ENCODE results near the gene ONECUT3. TPM values are rescaled to one million over a fixed set of nuclear protein-coding genes. Genes with fewer than 3 reads are reported as not detected.

The ONECUT3 gene
- total and polyA plus RNA-seq, 10 of the 15 experiments (the other 5 are each of a cell fraction or from before 2014, with no cell fraction given) = not detected

- BruUV-seq (replicated peaks) = no TSS peak
- RAD21 ChIA-PET (ENCODE audit: unreplicated experiment) = no interaction called here
- WGBS (ENCODE audit: insufficient coverage, insufficient replicate concordance, low lambda C conversion rate, missing lambda C conversion rate) = 15% methylated on average over 20 of the region's 50 CpGs
- DNase-seq (ENCODE audit: low read depth, low spot score) (no peak), ATAC-seq (no peak), FAIRE-seq (no peak)
- H3K79me2 ChIP-seq (ENCODE audit: control insufficient read depth, insufficient read depth, low read length) = no peaks in the 10 kb centered on the region
- SMC1A ChIA-PET (ENCODE audit: uncharacterized antibody, unreplicated experiment) = no interaction called here
- no peaks in the 10 kb centered on the region for H3K4me1 ChIP-seq (ENCODE audit: control insufficient read depth, insufficient read depth, low read length)
- H3K9me3 ChIP-seq (replicated peaks; ENCODE audit: control insufficient read depth, insufficient read depth, low read length) = no peaks in the 10 kb centered on the region
- no peaks in the 10 kb centered on the region for H3K36me3 ChIP-seq (ENCODE audit: control insufficient read depth in 2 of 2, insufficient read depth in 2 of 2, low read length in 1 of 2)
- POLR2A ChIA-PET = no interaction called here
- H2AFZ ChIP-seq (ENCODE audit: control insufficient read depth, low read depth, low read length) = no peak overlapping the region
- no peak overlapping the region for H3K4me2 ChIP-seq (ENCODE audit: control insufficient read depth, insufficient read depth)
- H3K4me3 ChIP-seq = no peak overlapping the region
- CTCF ChIA-PET = no interaction called here
- no peaks in the 10 kb centered on the region; a peak in 2 of 4 replicates for H3K27me3 ChIP-seq (replicated peaks in 1 of 2; ENCODE audit: control insufficient read depth in 2 of 2, insufficient read depth in 2 of 2, low read length in 1 of 2)
- no peaks in the 10 kb centered on the region for H4K20me1 ChIP-seq (ENCODE audit: control insufficient read depth, insufficient read depth)
- in situ Hi-C loops (cut with MboI) (no loop called here), intact Hi-C loops (cut with micrococcal nuclease; ENCODE audit: unreplicated experiment) (no loop called here)
- H3K9ac ChIP-seq (ENCODE audit: control insufficient read depth, insufficient read depth, low read length) = no peak overlapping the region
- no peak overlapping the region for H3K27ac ChIP-seq (ENCODE audit: control insufficient read depth, insufficient read depth)
- no peak for TF ChIP-seq IKZF2 (IDR thresholded peaks at IDR 0.05)
These were observed 34.6 kb upstream of the ONECUT3 start for GRCh38 chr19:1718420-1719291.

DNA sequence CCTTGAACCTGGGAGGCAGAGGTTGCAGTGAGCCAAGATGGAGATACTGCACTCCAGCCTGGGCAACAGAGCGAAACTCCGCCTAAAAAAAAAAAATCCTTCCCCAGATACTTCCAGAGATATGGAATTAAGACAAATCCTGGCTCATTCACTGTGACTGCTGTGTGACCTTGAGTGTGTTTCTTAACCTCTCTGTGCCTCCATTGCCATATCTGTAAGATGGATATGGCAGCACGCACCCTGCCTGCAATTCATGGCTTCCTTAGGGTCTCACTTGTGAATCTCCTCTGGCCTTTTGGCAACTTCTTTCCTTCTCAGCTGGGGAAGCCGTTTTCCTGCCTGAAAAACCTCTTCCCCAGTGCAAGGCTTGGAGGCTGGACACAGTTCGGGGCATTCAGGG lies 33.8 kb upstream of the ONECUT3 start:
- no peaks in the 10 kb centered on the region; a peak in 2 of 4 replicates for H3K27me3 ChIP-seq (replicated peaks in 1 of 2; ENCODE audit: control insufficient read depth in 2 of 2, insufficient read depth in 2 of 2, low read length in 1 of 2)
- BruUV-seq (replicated peaks) = no TSS peak
- CTCF ChIA-PET = no interaction called here
- TF ChIP-seq, protein P1, sequence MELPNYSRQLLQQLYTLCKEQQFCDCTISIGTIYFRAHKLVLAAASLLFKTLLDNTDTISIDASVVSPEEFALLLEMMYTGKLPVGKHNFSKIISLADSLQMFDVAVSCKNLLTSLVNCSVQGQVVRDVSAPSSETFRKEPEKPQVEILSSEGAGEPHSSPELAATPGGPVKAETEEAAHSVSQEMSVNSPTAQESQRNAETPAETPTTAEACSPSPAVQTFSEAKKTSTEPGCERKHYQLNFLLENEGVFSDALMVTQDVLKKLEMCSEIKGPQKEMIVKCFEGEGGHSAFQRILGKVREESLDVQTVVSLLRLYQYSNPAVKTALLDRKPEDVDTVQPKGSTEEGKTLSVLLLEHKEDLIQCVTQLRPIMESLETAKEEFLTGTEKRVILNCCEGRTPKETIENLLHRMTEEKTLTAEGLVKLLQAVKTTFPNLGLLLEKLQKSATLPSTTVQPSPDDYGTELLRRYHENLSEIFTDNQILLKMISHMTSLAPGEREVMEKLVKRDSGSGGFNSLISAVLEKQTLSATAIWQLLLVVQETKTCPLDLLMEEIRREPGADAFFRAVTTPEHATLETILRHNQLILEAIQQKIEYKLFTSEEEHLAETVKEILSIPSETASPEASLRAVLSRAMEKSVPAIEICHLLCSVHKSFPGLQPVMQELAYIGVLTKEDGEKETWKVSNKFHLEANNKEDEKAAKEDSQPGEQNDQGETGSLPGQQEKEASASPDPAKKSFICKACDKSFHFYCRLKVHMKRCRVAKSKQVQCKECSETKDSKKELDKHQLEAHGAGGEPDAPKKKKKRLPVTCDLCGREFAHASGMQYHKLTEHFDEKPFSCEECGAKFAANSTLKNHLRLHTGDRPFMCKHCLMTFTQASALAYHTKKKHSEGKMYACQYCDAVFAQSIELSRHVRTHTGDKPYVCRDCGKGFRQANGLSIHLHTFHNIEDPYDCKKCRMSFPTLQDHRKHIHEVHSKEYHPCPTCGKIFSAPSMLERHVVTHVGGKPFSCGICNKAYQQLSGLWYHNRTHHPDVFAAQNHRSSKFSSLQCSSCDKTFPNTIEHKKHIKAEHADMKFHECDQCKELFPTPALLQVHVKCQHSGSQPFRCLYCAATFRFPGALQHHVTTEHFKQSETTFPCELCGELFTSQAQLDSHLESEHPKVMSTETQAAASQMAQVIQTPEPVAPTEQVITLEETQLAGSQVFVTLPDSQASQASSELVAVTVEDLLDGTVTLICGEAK (IDR thresholded peaks at IDR 0.05; ENCODE audit: borderline replicate concordance) = no peak
- no peak for TF ChIP-seq KDM1A (IDR thresholded peaks at IDR 0.05; ENCODE audit: borderline replicate concordance)
- TF ChIP-seq SMC3 (IDR thresholded peaks at IDR 0.05; ENCODE audit: borderline replicate concordance, low read length) = no peak
- TF ChIP-seq, protein P2, sequence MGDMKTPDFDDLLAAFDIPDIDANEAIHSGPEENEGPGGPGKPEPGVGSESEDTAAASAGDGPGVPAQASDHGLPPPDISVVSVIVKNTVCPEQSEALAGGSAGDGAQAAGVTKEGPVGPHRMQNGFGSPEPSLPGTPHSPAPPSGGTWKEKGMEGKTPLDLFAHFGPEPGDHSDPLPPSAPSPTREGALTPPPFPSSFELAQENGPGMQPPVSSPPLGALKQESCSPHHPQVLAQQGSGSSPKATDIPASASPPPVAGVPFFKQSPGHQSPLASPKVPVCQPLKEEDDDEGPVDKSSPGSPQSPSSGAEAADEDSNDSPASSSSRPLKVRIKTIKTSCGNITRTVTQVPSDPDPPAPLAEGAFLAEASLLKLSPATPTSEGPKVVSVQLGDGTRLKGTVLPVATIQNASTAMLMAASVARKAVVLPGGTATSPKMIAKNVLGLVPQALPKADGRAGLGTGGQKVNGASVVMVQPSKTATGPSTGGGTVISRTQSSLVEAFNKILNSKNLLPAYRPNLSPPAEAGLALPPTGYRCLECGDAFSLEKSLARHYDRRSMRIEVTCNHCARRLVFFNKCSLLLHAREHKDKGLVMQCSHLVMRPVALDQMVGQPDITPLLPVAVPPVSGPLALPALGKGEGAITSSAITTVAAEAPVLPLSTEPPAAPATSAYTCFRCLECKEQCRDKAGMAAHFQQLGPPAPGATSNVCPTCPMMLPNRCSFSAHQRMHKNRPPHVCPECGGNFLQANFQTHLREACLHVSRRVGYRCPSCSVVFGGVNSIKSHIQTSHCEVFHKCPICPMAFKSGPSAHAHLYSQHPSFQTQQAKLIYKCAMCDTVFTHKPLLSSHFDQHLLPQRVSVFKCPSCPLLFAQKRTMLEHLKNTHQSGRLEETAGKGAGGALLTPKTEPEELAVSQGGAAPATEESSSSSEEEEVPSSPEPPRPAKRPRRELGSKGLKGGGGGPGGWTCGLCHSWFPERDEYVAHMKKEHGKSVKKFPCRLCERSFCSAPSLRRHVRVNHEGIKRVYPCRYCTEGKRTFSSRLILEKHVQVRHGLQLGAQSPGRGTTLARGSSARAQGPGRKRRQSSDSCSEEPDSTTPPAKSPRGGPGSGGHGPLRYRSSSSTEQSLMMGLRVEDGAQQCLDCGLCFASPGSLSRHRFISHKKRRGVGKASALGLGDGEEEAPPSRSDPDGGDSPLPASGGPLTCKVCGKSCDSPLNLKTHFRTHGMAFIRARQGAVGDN (IDR thresholded peaks at IDR 0.05) = no peak
- TF ChIP-seq PML (IDR thresholded peaks at IDR 0.05; ENCODE audit: low read length) = no peak
- no peak for TF ChIP-seq CHD2 (IDR thresholded peaks at IDR 0.05; ENCODE audit: borderline replicate concordance, low read depth, low read length)
- TF ChIP-seq CBX5 (IDR thresholded peaks at IDR 0.05; ENCODE audit: low read depth) = no peak
- no peak for TF ChIP-seq HCFC1 (IDR thresholded peaks at IDR 0.05; ENCODE audit: low read length)

More for the DNA sequence above, 33.8 kb upstream of the ONECUT3 start:
- H3K4me2 ChIP-seq (ENCODE audit: control insufficient read depth, insufficient read depth) = no peak overlapping the region
- ATAC-seq = no peak
- 36% methylated on average over 5 of the region's 5 CpGs for WGBS (ENCODE audit: insufficient coverage, insufficient replicate concordance, low lambda C conversion rate, missing lambda C conversion rate)
- ChIA-PET SMC1A (ENCODE audit: uncharacterized antibody, unreplicated experiment) (no interaction called here), RAD21 (ENCODE audit: unreplicated experiment) (no interaction called here), POLR2A (no interaction called here)
- no peak overlapping the region for H2AFZ ChIP-seq (ENCODE audit: control insufficient read depth, low read depth, low read length)
- H3K27ac ChIP-seq (ENCODE audit: control insufficient read depth, insufficient read depth) = no peak overlapping the region
- H4K20me1 ChIP-seq (ENCODE audit: control insufficient read depth, insufficient read depth) = no peaks in the 10 kb centered on the region
- intact Hi-C loops (cut with micrococcal nuclease; ENCODE audit: unreplicated experiment) = no loop called here
- H3K9me3 ChIP-seq (replicated peaks; ENCODE audit: control insufficient read depth, insufficient read depth, low read length) = no peaks in the 10 kb centered on the region
- H3K36me3 ChIP-seq (ENCODE audit: control insufficient read depth in 2 of 2, insufficient read depth in 2 of 2, low read length in 1 of 2) = no peaks in the 10 kb centered on the region
- H3K79me2 ChIP-seq (ENCODE audit: control insufficient read depth, insufficient read depth, low read length) = no peaks in the 10 kb centered on the region
- FAIRE-seq = no peak
- no peak overlapping the region for H3K9ac ChIP-seq (ENCODE audit: control insufficient read depth, insufficient read depth, low read length)
- H3K4me3 ChIP-seq = no peak overlapping the region
- H3K4me1 ChIP-seq (ENCODE audit: control insufficient read depth, insufficient read depth, low read length) = no peaks in the 10 kb centered on the region
- DNase-seq (ENCODE audit: low read depth, low spot score) = no peak
- in situ Hi-C loops (cut with MboI) = no loop called here
